NCI-H524 (cell line): ENCODE data around the gene KDM5C.

ENCODE experiments used
- DNase-seq, 2 experiments: peaks; one replicate each; lab custom pipeline; 2025; lab: John Stamatoyannopoulos, UW

The KDM5C gene

DNA sequence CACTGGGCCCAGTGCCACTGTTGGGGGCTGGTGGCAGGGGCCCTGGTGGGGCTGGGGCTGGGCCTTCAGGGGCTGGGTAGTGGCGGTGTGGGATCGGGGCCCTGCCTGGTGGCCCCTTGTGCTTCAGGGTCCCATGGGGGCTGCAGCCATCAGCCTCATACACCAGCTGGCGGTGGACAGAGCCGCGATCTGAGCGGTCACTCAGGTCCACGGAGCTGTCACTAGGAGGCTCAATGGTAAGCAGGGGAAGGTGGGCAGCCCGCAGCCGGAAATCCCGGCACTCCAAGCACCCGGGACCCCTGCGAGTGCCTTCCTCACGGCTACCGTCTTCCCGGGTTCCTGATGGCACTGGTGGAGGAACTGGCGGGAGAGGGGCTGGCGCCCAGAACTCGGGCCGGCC lies 25.5 kb upstream of the KDM5C start:
- DNase-seq, result no peak

- DNase-seq, result no peak
Measured at GRCh38 chrX:53249408-53250042, 24.5 kb upstream of the KDM5C start.

GRCh38 chrX:53247928-53248327 lies 22.9 kb upstream of the KDM5C start:
- no peak for DNase-seq

DNA sequence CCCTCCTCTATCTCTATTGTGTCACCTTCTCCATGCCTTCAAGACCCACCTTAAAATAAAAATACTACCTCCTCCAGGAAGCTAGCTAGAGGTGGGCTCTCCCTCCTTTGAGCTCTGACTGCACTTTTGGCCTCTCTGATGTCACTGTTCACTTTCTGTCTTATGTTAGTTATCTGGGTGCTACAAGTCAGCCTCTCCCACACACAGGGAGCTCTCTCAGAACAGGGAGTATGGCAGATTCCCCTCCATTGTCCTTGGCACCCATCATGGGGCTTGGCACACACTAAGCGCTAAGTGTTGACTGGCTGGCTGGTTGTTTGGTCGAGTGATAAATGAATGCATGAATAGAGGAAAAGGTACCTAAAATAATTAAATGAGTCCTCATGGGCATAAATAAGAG lies 21.2 kb upstream of the KDM5C start:
- DNase-seq, result no peak

DNA sequence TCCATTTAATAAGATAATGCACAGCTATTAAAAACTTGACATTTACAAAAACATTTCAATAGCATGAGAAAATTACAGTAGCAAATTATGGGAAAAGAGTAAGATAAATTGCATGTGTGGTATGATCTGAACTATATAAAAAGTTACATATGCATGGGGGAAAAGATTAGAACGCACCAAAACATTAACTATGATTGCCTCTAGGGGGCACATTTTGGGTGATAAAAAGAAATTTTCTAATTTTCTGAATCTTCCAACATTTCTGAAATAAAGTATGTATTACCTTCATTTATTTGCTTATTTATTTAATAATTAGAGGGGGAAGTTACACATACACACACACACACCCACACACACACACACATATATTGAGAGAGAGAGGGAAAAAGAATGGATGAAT lies 19.6 kb upstream of the KDM5C start:
- no peak for DNase-seq

- DNase-seq, result no peak
Measured at GRCh38 chrX:53242310-53242709, 17.3 kb upstream of the KDM5C start.

GRCh38 chrX:53241558-53241957 lies 16.6 kb upstream of the KDM5C start:
- DNase-seq, result no peak

DNA sequence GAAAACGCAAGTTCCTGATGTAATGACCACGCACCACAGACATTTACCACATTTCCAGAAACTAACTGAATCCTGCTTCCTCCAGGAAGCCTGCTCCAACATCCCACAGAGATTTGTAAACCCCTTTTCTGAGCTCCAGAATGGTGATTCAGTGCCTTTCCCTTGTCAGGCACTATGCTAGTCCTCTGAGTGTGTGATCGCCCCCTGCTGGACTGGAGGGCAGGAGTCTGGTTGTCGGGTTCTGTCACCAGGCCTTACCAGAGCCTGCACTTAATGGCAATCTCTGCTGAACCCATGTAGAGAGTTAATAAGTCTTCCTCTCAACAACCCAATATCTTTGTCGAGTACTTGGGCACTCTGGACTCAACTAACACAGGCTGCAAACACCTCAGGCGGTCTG lies 14.5 kb upstream of the KDM5C start:
- peak; percentile 17 to 34 for DNase-seq

DNA sequence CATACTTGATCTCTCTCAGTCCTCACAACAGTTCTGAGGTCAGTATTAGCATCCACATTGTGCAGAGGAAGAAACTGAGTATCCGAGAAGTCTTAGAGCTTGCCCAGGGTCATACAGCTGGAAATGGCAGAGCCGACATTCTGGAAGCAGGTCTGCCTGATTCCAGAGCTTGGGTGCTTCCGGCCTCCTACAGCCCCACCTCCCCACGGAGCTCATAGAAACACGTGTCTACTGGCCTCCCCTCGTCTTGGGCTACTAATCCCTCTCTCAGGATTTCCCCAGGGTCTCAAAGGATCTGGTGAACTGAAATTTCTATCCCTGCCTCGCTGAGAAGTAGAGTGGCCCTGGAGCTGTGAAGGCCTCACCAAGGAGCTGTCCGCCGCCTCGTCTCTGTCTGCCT lies 12.0 kb upstream of the KDM5C start:
- peak; percentile 21 to 53 for DNase-seq

GRCh38 chrX:53236025-53236679 lies 11.1 kb upstream of the KDM5C start:
- no peak for DNase-seq

DNA sequence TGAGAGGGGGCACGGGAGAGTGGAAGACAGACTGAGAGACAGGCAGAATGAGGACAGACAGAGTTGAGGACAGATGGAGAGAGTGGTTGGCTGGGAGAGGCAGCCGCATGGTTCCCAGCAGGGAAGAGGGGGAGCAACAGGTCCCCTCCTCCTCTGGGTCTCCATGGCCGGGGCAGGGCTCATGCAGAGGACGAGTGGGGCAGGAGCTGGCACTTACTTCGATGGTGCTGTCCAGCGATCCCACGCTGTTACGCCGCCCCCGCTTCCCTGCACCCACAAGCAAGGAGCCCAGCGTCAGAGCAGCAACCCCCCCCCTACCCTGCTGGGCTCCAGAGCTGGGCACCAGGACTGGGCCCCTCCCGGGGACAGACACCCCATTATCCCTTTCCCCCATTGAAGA lies 10.6 kb upstream of the KDM5C start:
- DNase-seq, result no peak

DNA sequence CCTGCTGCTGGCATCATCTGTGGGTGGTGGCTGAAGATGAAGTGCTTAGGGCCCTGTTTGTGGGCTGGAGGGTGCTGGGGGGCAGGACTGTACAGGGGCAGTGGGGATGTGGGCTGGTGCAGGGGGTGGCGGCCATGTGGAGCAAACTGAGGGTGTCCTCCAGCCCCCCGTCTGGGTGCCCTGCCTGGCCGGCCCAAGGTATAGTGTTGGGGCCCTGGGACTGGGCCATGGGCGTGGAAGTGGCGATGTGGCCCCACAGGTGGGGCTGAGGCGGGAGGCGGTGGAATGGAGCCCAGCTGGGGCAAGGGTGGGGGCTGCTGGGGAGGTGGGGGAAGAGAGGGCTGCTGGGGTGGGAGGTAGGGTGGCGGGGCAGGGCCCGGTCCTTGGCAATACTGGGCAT lies 9.5 kb upstream of the KDM5C start:
- DNase-seq, result no peak

GRCh38 chrX:53233536-53233935 lies 8.5 kb upstream of the KDM5C start:
- DNase-seq, result no peak

- DNase-seq, result no peak
Measured at GRCh38 chrX:53230116-53230515, 5.1 kb upstream of the KDM5C start.

GRCh38 chrX:53227224-53227765 lies 2.3 kb upstream of the KDM5C start:
- DNase-seq, result no peak

- no peak for DNase-seq
Measured at GRCh38 chrX:53223955-53224859, 800 bp downstream of the KDM5C start.

- peak in 1 of 2 experiments; percentile 20 for DNase-seq
Measured at GRCh38 chrX:53223068-53223693, 1.8 kb downstream of the KDM5C start.

DNA sequence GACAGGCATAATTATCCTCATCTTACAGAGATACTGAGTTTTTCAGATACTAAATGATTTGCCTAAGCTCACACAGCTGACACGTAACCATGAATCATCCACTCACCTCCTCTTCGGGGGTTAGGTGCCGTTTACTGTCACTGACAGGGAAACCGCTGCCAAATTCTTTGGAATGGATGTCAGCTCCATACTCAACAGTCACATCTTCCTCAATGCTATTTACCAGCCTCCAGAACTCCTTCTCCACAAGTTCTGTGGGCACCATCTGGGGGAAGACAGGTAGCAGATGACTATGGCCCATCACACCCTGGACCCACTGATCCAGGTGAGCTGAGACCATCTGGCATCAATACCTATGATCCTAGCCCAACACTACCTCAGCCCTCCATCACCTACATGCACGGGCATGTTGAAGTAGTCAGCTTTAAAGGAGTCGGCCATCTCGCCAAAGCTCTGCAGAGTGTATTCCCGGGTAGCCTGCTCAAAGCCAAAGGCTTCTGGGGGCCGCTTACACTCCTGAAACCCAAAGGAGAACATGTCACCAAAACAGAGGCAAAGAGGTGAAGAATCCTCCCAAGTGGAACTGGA lies 13.5 kb downstream of the KDM5C start:
- DNase-seq, result no peak

DNA sequence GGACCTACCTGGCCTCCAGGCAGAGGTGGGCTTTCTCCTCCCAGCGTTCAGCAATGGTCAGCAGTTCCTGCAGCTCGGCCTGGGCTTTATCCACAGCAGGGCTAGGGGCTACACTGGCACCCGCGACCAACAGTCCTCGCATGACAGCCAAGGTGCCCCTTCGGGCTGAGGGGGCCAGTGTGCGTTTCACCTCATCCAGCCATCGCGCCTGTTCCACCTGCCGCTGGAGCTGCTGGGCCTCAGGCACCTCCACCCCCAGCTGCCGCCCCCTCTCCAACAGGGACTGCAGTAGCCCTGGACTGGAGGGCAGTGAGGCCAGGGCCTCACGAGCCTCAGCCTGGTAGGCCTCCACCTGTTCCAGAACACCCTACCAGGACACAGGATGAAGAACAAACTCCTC lies 28.3 kb downstream of the KDM5C start:
- DNase-seq, result no peak

GRCh38 chrX:53195401-53195800 lies 29.6 kb downstream of the KDM5C start:
- DNase-seq, result no peak

- DNase-seq, result no peak
Measured at GRCh38 chrX:53194308-53194707, 30.7 kb downstream of the KDM5C start.

- DNase-seq, result no peak
Measured at GRCh38 chrX:53193093-53193492, 31.9 kb downstream of the KDM5C start.
